ENCODE results near the gene NEK11.

GRCh38 chr3:131371688-131372066 lies 345.0 kb downstream of the NEK11 start:
- TF ChIP-seq POLR2A (IDR thresholded peaks at IDR 0.05) = no peak
- TF ChIP-seq CTCF (IDR thresholded peaks at IDR 0.05) = no peak
- TF ChIP-seq POLR2AphosphoS5 (IDR thresholded peaks at IDR 0.05) = no peak

All from prostate gland (tissue), 2 donors.